BJ (cell line): ENCODE data around the gene FRYL. TPM values are rescaled to one million over a fixed set of nuclear protein-coding genes. Genes with fewer than 3 reads are reported as not detected.

Experiments
- CTCF ChIA-PET: fragments of 350-600 bp; formaldehyde crosslinking; extraction: SDS; loops from one replicate; lab custom pipeline; 2021; ENCODE audit warnings: antibody characterized with exemption, inconsistent platforms; lab: Yijun Ruan, JAX
- POLR2A ChIA-PET: fragments of 300-600 bp; sonication (Branson Sonifier 250); formaldehyde crosslinking; extraction: SDS; loops from one replicate; lab custom pipeline; 2021; ENCODE audit warnings: antibody characterized with exemption; lab: Charles Lee
- DNase-seq: peaks from one replicate; pipeline ENCODE4 v3.0.0-alpha.2; 2011; ENCODE audit warnings: low read depth
- H3K27me3 ChIP-seq: 2 replicates; pipeline ENCODE4 v1.6.0; 2011; ENCODE audit warnings: low read length; ENCODE audit not compliant: control insufficient read depth, insufficient read depth
- H3K36me3 ChIP-seq: 2 replicates; pipeline ENCODE4 v1.5.1; 2011; ENCODE audit warnings: low read length; ENCODE audit not compliant: control insufficient read depth, insufficient read depth
- H3K4me3 ChIP-seq: 2 replicates; pipeline ENCODE4 v1.5.1; 2011; ENCODE audit warnings: low read depth, mild to moderate bottlenecking, control low read depth, low read length
- polyA plus RNA-seq: library from polyadenylated mRNA; depleted of rRNA; stranded (reverse); fragments of >200 nt; gene quantifications from 2 replicates; pipeline ENCODE4 v1.2.3, GENCODE V29; 2011
- TF ChIP-seq, protein P1 (sequence below): IDR thresholded peaks from 2 replicates; pipeline ENCODE4 v1.5.1; 2011; ENCODE audit warnings: low read depth, mild to moderate bottlenecking, control low read depth, inconsistent platforms, low read length, moderate library complexity; ENCODE audit not compliant: insufficient read depth

Gene FRYL
- polyA plus RNA-seq, 1 experiment = 12.6 TPM

- no peak for DNase-seq
- H3K27me3 ChIP-seq = no peaks in the 10 kb centered on the region
- H3K36me3 ChIP-seq = peaks cover 7% of the 10 kb centered on the region
- CTCF ChIA-PET = interaction anchor here (0.9 kb wide), 1 partner anchor 34 kb away, joined by 3 read pairs; no protein-coding TSS in a partner anchor
- H3K4me3 ChIP-seq = no peak overlapping the region
- POLR2A ChIA-PET = no interaction called here
- TF ChIP-seq, protein P1, sequence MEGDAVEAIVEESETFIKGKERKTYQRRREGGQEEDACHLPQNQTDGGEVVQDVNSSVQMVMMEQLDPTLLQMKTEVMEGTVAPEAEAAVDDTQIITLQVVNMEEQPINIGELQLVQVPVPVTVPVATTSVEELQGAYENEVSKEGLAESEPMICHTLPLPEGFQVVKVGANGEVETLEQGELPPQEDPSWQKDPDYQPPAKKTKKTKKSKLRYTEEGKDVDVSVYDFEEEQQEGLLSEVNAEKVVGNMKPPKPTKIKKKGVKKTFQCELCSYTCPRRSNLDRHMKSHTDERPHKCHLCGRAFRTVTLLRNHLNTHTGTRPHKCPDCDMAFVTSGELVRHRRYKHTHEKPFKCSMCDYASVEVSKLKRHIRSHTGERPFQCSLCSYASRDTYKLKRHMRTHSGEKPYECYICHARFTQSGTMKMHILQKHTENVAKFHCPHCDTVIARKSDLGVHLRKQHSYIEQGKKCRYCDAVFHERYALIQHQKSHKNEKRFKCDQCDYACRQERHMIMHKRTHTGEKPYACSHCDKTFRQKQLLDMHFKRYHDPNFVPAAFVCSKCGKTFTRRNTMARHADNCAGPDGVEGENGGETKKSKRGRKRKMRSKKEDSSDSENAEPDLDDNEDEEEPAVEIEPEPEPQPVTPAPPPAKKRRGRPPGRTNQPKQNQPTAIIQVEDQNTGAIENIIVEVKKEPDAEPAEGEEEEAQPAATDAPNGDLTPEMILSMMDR = no peak
These were observed 273.4 kb downstream of the FRYL start for GRCh38 chr4:48506716-48507115.

DNA sequence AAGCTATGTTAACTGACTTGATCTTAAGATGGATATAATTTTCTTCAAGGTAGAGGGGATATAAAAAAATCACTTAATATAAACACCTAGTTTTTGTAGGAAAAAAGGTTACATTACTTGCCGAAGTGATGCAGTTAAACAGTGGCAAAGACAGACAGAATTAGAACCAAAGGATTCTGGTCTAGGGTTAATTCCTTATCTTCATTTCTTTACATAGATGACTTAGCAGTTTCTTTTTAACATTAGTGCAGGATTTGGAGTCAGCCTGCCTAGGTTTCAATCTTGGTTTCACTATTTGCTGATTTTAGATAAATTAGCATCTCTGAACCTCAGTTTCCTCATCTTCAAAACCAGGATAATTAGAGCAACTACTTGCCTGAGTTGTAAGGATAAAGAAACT, 275.7 kb downstream of the FRYL start:
- no peak overlapping the region for H3K4me3 ChIP-seq
- ChIA-PET POLR2A (no interaction called here), CTCF (no interaction called here)
- H3K36me3 ChIP-seq = peaks cover 4% of the 10 kb centered on the region; the same call in 1 of the 2 replicates
- TF ChIP-seq, protein P1 = no peak
- H3K27me3 ChIP-seq = no peaks in the 10 kb centered on the region
- DNase-seq = no peak

DNA sequence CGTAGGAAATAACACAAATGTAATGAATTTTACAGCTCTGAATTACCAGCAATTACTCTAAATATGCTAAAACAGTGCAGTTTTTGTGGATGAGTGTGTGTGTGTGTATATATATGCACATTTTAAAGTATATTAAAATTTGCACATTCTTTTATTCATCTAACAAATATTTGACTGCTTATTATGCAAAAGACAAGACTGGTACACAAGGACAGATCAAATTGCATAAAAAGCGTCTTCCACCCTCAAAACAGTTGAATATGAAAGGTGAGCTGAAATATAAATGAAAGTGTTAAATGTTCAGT, 276.1 kb downstream of the FRYL start:
- DNase-seq = no peak
- ChIA-PET CTCF (no interaction called here), POLR2A (no interaction called here)
- H3K4me3 ChIP-seq = no peak overlapping the region
- TF ChIP-seq, protein P1 = no peak
- H3K27me3 ChIP-seq = no peaks in the 10 kb centered on the region
- peaks cover 4% of the 10 kb centered on the region; the same call in 1 of the 2 replicates for H3K36me3 ChIP-seq

DNA sequence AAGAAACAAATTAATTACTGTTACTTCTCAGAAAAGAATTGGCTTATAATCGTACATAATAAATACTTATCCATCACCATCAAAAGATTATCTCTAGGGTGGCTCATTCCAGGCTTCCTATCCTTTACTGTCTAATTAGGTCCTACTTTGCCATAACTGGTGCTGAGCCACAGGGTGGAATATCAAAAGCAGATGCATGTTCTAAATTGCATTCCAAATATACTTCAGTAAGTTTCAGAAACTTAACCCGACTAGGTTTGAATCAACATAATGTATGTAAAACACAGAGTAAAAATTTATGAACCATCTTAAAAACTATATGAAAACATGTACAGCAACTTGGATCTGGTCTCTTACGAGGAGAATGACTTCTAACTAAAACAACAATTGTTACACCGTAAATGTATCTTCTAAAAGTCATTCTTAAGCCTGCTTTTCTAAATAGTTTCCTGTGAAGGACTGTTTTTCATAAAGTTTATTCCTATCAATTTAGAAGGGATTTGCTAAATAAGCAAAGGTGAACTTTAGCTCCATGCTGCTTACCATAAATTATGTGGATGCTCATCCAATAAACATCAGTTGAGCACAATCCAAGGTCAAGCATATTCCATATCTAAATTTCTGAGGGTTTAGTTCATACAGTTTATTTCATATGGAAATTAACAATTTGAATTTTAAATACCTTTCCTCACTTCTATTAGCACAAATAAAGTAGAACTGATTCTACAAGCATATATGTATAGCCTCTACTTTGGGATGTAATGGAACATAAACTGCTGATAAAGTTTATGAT, 276.6 kb downstream of the FRYL start:
- DNase-seq = no peak
- no peak overlapping the region for H3K4me3 ChIP-seq
- ChIA-PET POLR2A (no interaction called here), CTCF (no interaction called here)
- H3K27me3 ChIP-seq = no peaks in the 10 kb centered on the region
- TF ChIP-seq, protein P1 = no peak
- H3K36me3 ChIP-seq = peaks cover under 1% of the 10 kb centered on the region; the same call in 1 of the 2 replicates

DNA sequence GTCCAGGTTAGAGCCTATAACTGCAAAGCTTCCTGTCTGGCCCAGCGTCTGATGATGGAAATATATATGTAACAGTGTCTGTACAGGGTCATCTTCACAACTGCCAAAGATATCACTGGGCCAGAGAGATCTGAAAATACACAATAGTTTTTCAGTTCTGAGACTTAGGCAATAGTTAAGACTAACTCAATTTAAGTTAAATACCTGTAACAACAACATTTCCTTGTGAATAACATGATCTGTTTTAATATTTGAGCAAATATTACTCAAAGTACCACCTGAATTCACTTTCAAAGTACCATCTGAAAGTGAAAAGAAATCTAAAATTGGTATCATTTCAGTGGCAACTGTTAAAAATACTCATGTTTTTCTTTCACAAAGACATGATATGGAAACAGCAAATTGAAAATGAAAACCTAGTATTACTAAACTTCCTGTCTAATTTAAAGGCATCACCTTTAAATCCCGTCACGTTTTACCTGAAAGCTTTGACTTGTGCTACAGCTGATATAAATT, 280.5 kb downstream of the FRYL start:
- DNase-seq = no peak
- Histone ChIP-seq H3K4me3 (no peak overlapping the region), H3K27me3 (no peaks in the 10 kb centered on the region), H3K36me3 (no peaks in the 10 kb centered on the region)
- POLR2A ChIA-PET = no interaction called here
- TF ChIP-seq, protein P1 = no peak
- CTCF ChIA-PET = interaction anchor here (0.8 kb wide), 1 partner anchor 33 kb away, joined by 3 read pairs; no protein-coding TSS in a partner anchor
